ENCODE measurements around the gene DIP2C.
A peak's percentile ranks its signal among the peaks of the same experiment; 100 is the strongest.

The DIP2C gene

GRCh38 chr10:625751-626711, 63.4 kb downstream of the DIP2C start:
- peak; percentile 55 for DNase-seq (ENCODE audit: low spot score)

- DNase-seq (ENCODE audit: low spot score), result no peak
These were observed 64.2 kb downstream of the DIP2C start for GRCh38 chr10:625333-625696.

- DNase-seq (ENCODE audit: low spot score), result peak; percentile 57
These were observed 64.7 kb downstream of the DIP2C start for GRCh38 chr10:624605-625332.

GRCh38 chr10:624312-624604, 65.2 kb downstream of the DIP2C start:
- no peak for DNase-seq (ENCODE audit: low spot score)

GRCh38 chr10:623477-624311, 65.8 kb downstream of the DIP2C start:
- no peak for DNase-seq (ENCODE audit: low spot score)

GRCh38 chr10:623014-623413, 66.5 kb downstream of the DIP2C start:
- no peak for DNase-seq (ENCODE audit: low spot score)

GRCh38 chr10:621981-622740, 67.3 kb downstream of the DIP2C start:
- no peak for DNase-seq (ENCODE audit: low spot score)

GRCh38 chr10:621513-621912, 68.0 kb downstream of the DIP2C start:
- no peak for DNase-seq (ENCODE audit: low spot score)

GRCh38 chr10:620971-621370, 68.5 kb downstream of the DIP2C start:
- DNase-seq (ENCODE audit: low spot score), result no peak

GRCh38 chr10:620417-620816, 69.1 kb downstream of the DIP2C start:
- DNase-seq (ENCODE audit: low spot score), result no peak

GRCh38 chr10:619710-620109, 69.8 kb downstream of the DIP2C start:
- DNase-seq (ENCODE audit: low spot score), result no peak

- DNase-seq (ENCODE audit: low spot score), result no peak
These were observed 71.1 kb downstream of the DIP2C start for GRCh38 chr10:618229-618989.

GRCh38 chr10:617471-617870, 72.0 kb downstream of the DIP2C start:
- DNase-seq (ENCODE audit: low spot score), result no peak

- DNase-seq (ENCODE audit: low spot score), result no peak
These were observed 73.8 kb downstream of the DIP2C start for GRCh38 chr10:615583-616152.

GRCh38 chr10:614790-615582, 74.5 kb downstream of the DIP2C start:
- DNase-seq (ENCODE audit: low spot score), result peak; percentile 90

GRCh38 chr10:614139-614711, 75.2 kb downstream of the DIP2C start:
- DNase-seq (ENCODE audit: low spot score), result no peak

GRCh38 chr10:613271-614138, 76.0 kb downstream of the DIP2C start:
- no peak for DNase-seq (ENCODE audit: low spot score)

- DNase-seq (ENCODE audit: low spot score), result no peak
These were observed 76.8 kb downstream of the DIP2C start for GRCh38 chr10:612696-613095.
